Activated CD4-positive, alpha-beta T cell treated with anti-CD3 and anti-CD28 coated beads, Interleukin-10, Interleukin-2, amounts not matched to agents 100 ng/mL and 50 ng/mL, durations not matched to agents 16 hours and 8 hours (primary cell): ENCODE measurements around the gene PDGFD.

ENCODE experiments used
- DNase-seq: peaks from one replicate; pipeline ENCODE4 v3.0.0-alpha.2; 2020

Gene PDGFD

GRCh38 chr11:104092744-104093143, 71.2 kb downstream of the PDGFD start:
- no peak for DNase-seq

GRCh38 chr11:104091281-104092096, 72.5 kb downstream of the PDGFD start:
- no peak for DNase-seq

DNA sequence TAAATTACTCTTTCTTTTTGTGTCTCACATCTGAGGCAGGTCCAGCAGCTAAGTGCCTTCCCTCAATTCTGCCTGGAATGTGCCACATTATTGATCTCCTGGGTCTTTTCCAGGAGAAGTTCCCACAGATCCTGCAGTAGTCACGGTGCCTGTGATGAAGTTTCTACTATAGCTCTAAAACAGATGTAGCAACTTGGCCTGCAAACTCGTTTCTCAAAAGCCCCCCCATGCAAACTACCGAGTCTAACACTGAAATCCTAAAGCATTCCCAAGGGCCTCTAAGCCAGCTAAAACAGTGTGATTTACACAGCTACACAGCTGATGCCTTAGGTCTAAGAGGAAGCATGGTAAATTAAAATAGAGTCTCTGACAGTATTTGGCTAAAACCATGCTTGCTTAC, 73.2 kb downstream of the PDGFD start:
- DNase-seq: no peak

DNA sequence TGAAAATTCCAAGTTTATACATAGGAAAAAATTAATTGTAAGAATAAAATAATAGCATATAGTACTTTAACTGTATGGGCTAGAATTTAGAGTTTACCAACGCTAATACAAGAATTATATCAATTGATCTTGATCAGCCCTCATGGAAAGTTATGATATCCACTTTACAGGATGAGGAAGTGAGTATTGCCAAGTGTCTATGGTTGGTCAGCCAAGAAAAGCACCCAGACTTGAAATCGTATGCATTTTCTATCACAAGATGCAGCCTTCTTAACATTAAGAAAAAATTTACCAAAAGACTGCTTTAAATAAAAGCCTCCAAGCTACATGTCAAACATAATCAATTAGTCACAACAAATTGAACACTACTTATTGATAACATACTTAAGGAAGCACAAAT, 74.5 kb downstream of the PDGFD start:
- no peak for DNase-seq

GRCh38 chr11:104086621-104087020, 77.3 kb downstream of the PDGFD start:
- DNase-seq: no peak

- no peak for DNase-seq
Measured at GRCh38 chr11:104078995-104079394, 85.0 kb downstream of the PDGFD start.

- no peak for DNase-seq
Measured at GRCh38 chr11:104078245-104078644, 85.7 kb downstream of the PDGFD start.

DNA sequence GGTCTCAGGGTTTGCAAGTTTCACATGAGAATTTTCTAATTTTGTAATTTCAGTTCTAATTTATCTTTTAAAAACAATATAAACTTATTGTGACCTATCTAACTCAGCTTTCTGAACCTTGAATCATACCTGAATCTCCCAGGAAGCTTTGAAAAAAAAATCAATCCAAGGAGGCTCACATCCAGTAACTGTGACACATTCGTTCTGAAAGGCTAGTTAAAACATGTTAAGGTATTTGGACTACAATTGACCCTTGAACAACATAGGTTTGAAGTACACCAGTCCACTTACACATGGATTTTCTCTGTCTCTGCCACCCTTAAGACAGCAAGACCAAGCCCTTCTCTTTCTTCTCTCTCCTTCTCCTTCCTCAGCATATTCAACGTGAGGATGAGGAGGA, 87.5 kb downstream of the PDGFD start:
- no peak for DNase-seq

- no peak for DNase-seq
Measured at GRCh38 chr11:104075706-104076105, 88.2 kb downstream of the PDGFD start.

DNA sequence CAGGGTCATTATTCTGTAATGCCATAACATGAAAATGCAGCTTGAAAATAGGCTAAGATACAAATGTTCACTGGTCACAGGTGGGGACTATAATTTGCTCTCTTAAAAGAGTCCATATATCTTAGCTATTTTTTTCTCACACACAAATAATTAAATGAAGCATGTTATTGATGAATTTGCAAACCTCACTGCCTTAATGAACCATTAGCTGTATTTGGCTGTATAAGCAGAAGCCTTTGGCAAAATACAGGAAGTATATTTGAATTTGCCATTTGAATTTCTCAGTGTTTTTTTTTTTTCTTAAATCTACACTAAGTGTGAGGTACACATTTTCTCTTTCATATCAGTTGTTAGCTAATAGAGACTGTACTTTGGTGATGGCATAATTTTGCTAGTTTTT, 88.9 kb downstream of the PDGFD start:
- no peak for DNase-seq

DNA sequence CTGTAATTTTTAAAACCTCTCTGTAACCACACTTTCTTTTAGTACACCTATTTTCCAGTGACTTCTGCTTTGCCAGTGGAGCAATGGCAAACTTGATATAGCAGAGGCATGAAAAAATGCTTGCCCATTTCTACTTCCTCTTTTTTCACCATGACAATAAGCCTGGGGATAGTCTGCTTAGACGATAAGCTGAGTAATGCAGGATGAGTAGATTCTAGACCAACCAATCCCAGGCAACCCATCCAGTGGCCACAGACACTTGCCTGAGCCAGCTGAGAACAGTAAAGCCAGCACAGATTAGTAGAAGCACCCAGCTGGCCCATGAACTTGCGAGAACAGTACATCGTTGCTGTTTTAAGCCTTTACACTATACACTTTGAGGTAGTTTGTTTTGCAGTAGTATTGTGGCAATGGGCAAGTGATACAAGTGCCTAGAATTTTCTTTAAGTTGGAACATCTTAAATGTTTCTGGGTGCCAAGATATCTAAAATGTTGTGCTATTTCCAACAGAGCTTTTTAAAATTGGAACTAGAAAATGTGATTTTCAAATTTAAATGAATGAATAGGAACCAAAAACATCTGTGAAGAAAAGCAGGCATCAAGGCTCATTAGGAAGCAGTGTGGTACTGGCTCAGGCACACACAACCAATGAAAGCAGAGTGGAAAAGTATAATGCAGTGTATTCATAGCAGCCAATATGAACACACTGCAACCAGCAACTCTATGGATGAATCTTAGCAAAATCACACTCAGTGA, 89.8 kb downstream of the PDGFD start:
- DNase-seq: no peak

DNA sequence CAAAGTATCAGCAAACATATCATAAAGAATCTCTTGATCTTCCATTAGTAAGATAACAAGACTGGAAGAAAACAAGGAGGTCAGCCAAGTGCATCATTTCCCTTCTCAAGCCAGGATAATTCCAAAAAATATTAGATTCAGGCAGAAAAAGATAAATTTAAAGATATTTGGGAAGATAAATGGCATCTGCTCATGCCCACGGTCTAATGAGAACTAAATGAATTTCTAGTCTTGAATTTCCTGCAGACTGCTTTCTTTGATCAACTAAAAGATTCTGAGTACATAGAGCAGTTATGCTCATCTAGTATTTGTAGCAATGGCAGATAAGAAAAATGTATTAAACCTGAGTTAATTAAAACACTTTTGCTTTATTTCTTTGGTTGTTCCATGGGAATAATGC, 96.4 kb downstream of the PDGFD start:
- no peak for DNase-seq

- no peak for DNase-seq
Measured at GRCh38 chr11:104064034-104064630, 99.8 kb downstream of the PDGFD start.

GRCh38 chr11:104061853-104062521, 102.0 kb downstream of the PDGFD start:
- DNase-seq: no peak

DNA sequence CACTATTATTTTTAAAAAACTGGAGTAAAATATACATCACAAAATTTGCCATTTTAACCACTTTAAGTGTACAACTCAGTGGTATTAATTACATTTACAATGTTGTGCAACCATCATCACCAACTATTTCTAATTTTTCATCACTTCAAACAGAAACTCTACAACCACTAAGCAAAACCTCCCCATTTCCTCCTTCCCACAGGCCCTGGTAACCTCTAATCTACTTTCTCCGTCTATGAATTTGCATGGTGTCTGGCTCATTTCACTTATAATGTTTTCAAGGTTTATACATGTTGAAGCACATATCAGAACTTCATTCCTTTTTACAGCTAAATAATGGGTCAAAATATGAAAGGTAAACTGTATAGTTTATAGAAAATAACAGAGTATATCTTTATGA, 103.1 kb downstream of the PDGFD start:
- DNase-seq: no peak

- no peak for DNase-seq
Measured at GRCh38 chr11:104060004-104060794, 103.7 kb downstream of the PDGFD start.

DNA sequence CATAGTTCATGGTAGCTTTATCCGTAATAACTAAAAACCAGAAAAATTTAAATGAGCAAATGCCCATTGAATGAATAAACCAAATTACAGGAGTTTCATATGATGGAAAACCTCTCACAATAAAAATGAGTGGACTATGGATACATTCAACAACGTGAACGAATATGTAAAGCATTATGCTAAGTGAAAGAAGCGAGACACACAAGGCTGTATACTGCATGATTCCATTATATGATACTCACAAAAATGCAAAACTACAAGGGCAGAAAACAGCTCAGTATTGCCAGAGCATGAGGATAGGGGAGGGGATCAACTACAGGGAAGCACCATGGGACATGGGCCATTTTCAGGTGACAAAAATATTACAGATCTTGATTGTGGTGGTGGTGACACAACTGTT, 105.3 kb downstream of the PDGFD start:
- DNase-seq: no peak

GRCh38 chr11:104057908-104058307, 106.0 kb downstream of the PDGFD start:
- DNase-seq: no peak

GRCh38 chr11:104055596-104055995, 108.4 kb downstream of the PDGFD start:
- no peak for DNase-seq

DNA sequence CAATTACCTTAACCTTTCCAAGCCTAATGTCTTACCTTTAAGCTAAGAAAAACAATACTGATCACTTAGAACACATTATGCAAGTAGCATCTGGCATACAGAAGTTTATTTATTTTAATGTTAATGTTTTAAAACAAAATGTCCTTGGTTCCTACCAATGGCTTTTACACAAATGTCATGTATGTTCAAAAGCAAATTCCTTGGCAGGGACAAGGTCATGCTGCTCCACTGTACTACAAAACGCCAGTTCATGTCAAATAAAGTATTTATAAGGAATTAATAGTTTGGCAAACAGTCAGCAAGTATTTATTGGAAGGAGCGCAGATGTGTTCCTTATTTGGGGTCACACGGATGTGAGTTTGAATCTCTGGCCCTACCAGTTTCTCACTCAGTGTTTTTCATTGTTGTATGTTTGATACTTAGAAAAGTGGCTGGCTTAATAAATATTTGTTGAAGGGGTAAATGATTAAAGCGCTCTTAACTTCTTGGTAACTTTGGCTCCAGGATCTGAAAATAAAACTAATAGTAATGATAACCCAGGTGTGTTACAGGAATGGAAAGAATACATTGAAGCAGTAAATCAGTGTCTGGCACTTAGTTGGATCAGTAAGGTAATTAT, 108.9 kb downstream of the PDGFD start:
- no peak for DNase-seq

DNA sequence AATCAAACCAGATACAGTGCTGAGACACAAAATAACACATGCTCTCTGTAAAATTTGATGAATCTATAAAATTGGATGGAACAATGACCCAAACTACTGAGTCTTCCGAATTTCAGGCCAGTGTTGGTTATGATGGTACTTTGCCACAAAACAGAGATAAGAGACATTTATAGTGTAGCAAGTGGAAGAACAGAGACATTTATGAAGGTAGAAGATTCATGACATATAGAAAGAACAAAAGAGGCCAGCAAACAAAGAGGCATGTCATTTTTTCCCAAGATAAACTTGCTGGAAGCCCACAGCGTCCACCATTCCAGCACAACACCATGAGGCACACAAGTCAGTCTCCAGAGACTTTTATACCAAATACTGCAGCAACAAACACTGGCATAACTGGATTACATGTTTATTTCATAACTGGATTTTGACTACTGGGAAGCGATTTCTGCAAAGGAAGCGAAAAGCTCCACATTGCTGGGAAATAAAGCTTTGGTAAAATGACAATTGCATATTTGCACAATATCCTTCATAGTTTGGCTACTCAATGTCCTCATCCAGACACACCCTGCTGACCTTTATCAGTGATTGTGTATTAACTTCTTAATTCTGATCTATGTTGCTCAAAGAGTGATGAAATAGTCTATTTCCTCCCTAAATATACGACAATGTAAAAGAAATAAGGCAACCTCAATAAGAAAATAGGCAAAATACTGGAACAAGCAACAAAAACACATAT, 110.0 kb downstream of the PDGFD start:
- no peak for DNase-seq
